Effector memory CD4-positive, alpha-beta T cell (primary cell): ENCODE data around the gene TRAPPC12.

Source experiments
- DNase-seq, 3 donors: peaks; one replicate each; pipeline ENCODE4 v3.0.0-alpha.2; 2020
- H3K27ac ChIP-seq: 2 replicates; pipeline ENCODE4 v1.7.0; 2013; ENCODE audit warnings: mild to moderate bottlenecking, low read length, moderate library complexity; ENCODE audit not compliant: insufficient read depth, poor library complexity, severe bottlenecking
- H3K27me3 ChIP-seq: replicated peaks from 2 replicates; pipeline ENCODE4 v1.7.0; 2013; ENCODE audit warnings: mild to moderate bottlenecking, low read length; ENCODE audit not compliant: insufficient read depth, control insufficient read depth, poor library complexity, severe bottlenecking
- H3K36me3 ChIP-seq: 2 replicates; pipeline ENCODE4 v1.7.0; 2013; ENCODE audit warnings: mild to moderate bottlenecking, low read length, moderate library complexity; ENCODE audit not compliant: control insufficient read depth, insufficient read depth
- H3K4me1 ChIP-seq: 2 replicates; pipeline ENCODE4 v1.7.0; 2013; ENCODE audit warnings: low read length, mild to moderate bottlenecking; ENCODE audit not compliant: control insufficient read depth, insufficient read depth, poor library complexity, severe bottlenecking
- H3K4me3 ChIP-seq: 2 replicates; pipeline ENCODE4 v1.7.0; 2013; ENCODE audit warnings: low read length, low read depth, mild to moderate bottlenecking; ENCODE audit not compliant: insufficient read depth, poor library complexity, severe bottlenecking
- H3K9me3 ChIP-seq: 2 replicates; pipeline ENCODE4 v1.7.0; 2013; ENCODE audit warnings: mild to moderate bottlenecking, low read length, moderate library complexity; ENCODE audit not compliant: control insufficient read depth

Gene TRAPPC12

GRCh38 chr2:3464401-3465005, 85.0 kb downstream of the TRAPPC12 start:
- no peak for DNase-seq
- no peak overlapping the region for H3K4me3 ChIP-seq
- H3K9me3 ChIP-seq: no peaks in the 10 kb centered on the region
- H3K4me1 ChIP-seq: no peaks in the 10 kb centered on the region
- H3K27me3 ChIP-seq: no peaks in the 10 kb centered on the region
- no peak overlapping the region for H3K27ac ChIP-seq
- H3K36me3 ChIP-seq: peaks cover 42% of the 10 kb centered on the region

- H3K27ac ChIP-seq: no peak overlapping the region
- H3K4me3 ChIP-seq: no peak overlapping the region
- no peak for DNase-seq
- H3K4me1 ChIP-seq: no peaks in the 10 kb centered on the region
- no peaks in the 10 kb centered on the region for H3K9me3 ChIP-seq
- no peaks in the 10 kb centered on the region for H3K27me3 ChIP-seq
- H3K36me3 ChIP-seq: peaks cover 48% of the 10 kb centered on the region
Observed at GRCh38 chr2:3465328-3465727, 85.8 kb downstream of the TRAPPC12 start.

GRCh38 chr2:3465844-3466481, 86.5 kb downstream of the TRAPPC12 start:
- H3K4me3 ChIP-seq: no peak overlapping the region
- no peaks in the 10 kb centered on the region for H3K4me1 ChIP-seq
- no peak overlapping the region for H3K27ac ChIP-seq
- H3K9me3 ChIP-seq: no peaks in the 10 kb centered on the region
- peaks cover 53% of the 10 kb centered on the region for H3K36me3 ChIP-seq
- H3K27me3 ChIP-seq: no peaks in the 10 kb centered on the region
- no peak for DNase-seq

- DNase-seq: no peak
- Histone ChIP-seq H3K27ac (no peak overlapping the region), H3K4me3 (no peak overlapping the region), H3K27me3 (no peaks in the 10 kb centered on the region), H3K4me1 (no peaks in the 10 kb centered on the region), H3K36me3 (peaks cover 59% of the 10 kb centered on the region), H3K9me3 (no peaks in the 10 kb centered on the region)
Observed at GRCh38 chr2:3466482-3466863, 87.0 kb downstream of the TRAPPC12 start.

GRCh38 chr2:3466966-3467365, 87.5 kb downstream of the TRAPPC12 start:
- no peak for DNase-seq
- peaks cover 63% of the 10 kb centered on the region for H3K36me3 ChIP-seq

GRCh38 chr2:3467654-3468053, 88.2 kb downstream of the TRAPPC12 start:
- no peak overlapping the region for H3K27ac ChIP-seq
- peaks cover 70% of the 10 kb centered on the region for H3K36me3 ChIP-seq
- DNase-seq: no peak
- no peaks in the 10 kb centered on the region for H3K9me3 ChIP-seq
- H3K27me3 ChIP-seq: no peaks in the 10 kb centered on the region
- no peak overlapping the region for H3K4me3 ChIP-seq
- no peaks in the 10 kb centered on the region for H3K4me1 ChIP-seq

More at GRCh38 chr2:3466966-3467365, 87.5 kb downstream of the TRAPPC12 start:
- no peaks in the 10 kb centered on the region for H3K27me3 ChIP-seq
- no peaks in the 10 kb centered on the region for H3K4me1 ChIP-seq
- no peak overlapping the region for H3K27ac ChIP-seq
- no peak overlapping the region for H3K4me3 ChIP-seq
- no peaks in the 10 kb centered on the region for H3K9me3 ChIP-seq

GRCh38 chr2:3468296-3468988, 88.9 kb downstream of the TRAPPC12 start:
- no peaks in the 10 kb centered on the region for H3K9me3 ChIP-seq
- peaks cover 71% of the 10 kb centered on the region for H3K36me3 ChIP-seq
- no peaks in the 10 kb centered on the region for H3K27me3 ChIP-seq
- H3K27ac ChIP-seq: no peak overlapping the region
- H3K4me1 ChIP-seq: no peaks in the 10 kb centered on the region
- H3K4me3 ChIP-seq: no peak overlapping the region
- no peak for DNase-seq

GRCh38 chr2:3469486-3469885, 90.0 kb downstream of the TRAPPC12 start:
- peaks cover 71% of the 10 kb centered on the region for H3K36me3 ChIP-seq

GRCh38 chr2:3470166-3470651, 90.7 kb downstream of the TRAPPC12 start:
- H3K9me3 ChIP-seq: no peaks in the 10 kb centered on the region
- DNase-seq: no peak
- H3K27ac ChIP-seq: no peak overlapping the region
- no peaks in the 10 kb centered on the region for H3K27me3 ChIP-seq
- peaks cover 66% of the 10 kb centered on the region for H3K36me3 ChIP-seq
- no peak overlapping the region for H3K4me3 ChIP-seq
- no peaks in the 10 kb centered on the region for H3K4me1 ChIP-seq

More at GRCh38 chr2:3469486-3469885, 90.0 kb downstream of the TRAPPC12 start:
- H3K9me3 ChIP-seq: no peaks in the 10 kb centered on the region
- H3K4me1 ChIP-seq: no peaks in the 10 kb centered on the region
- H3K27me3 ChIP-seq: no peaks in the 10 kb centered on the region
- no peak overlapping the region for H3K27ac ChIP-seq
- H3K4me3 ChIP-seq: no peak overlapping the region
- no peak for DNase-seq
